Suppressor macrophage (primary cell): ENCODE results near the gene SMARCA4.
A peak's percentile ranks its signal among the peaks of the same experiment; 100 is the strongest.
"Not testable (repeated sequence)": the region's sequence is repeated elsewhere in the genome, so short reads cannot be mapped to it uniquely, and the experiment has no call there.

Experiments
- DNase-seq, 4 experiments: peaks; one replicate each; pipeline ENCODE4 v3.0.0-alpha.2; 2020 to 2022

SMARCA4 gene

DNA sequence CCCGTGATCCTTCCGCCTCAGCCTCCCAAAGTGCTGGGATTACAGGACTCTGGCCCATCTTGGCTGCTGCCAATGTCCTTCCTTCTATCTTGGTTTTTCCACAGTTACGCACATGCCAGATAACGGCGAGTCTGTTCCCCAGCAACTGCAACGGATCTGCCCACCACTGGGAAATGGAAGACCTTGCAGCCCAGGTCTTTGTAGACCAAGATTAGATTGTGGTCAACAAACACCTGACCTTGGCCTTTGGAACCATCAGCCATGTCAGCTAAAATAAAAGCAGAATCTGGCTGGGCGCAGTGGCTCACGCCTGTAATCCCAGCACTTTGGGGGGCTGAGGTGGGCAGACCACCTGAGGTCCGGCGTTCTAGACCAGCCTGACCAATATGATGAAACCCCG is 118.1 kb downstream of the SMARCA4 start:
- no peak for DNase-seq

DNA sequence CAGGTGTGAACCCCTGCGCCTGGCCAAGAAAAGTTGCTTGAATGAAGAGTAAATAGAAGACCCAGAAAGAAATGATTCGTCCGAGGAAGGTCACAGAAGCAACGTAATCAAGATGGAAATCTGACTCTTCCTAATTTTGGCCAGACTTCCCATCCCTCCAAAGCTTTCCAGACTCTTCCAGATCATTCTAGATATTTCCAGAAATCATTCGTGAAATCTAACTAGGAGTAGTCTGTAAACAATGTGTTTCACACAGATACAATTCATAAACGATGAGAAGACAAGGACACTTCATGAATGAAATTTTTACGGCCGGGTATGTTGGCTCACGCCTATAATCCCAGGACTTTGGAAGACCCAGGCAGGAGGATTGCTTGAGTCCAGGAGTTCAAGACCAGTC is 119.2 kb downstream of the SMARCA4 start:
- DNase-seq: no peak

DNA sequence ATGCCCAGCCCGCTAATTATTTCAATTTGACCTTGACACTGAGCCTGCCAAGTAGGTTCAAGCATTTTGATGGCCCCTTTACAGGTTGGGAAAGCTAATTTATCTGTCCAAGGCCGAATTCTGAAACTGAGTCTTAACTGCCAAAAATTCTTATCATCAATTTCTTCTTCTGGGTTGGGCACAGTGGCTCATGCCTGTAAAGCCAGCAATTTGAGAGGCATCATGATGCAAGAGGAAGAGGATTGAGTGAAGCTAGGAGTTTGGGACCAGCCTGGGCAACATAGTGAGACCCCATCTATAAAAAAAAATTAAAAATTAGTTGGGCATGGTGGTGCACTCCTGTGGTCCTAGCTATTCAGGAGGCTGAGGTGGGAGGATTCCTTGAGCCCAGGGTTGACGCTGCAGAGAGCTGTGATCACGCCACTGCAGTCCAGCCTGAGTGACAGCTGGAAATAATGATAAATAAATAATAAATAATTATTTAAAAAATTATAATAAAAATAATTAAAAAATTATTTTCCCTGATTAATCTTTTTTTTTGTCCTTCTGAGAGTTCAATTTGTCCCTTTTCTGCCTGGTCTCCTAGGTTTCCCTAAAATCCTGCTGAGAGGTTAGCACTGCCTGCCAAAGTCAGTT is 127.2 kb downstream of the SMARCA4 start:
- no peak for DNase-seq

DNA sequence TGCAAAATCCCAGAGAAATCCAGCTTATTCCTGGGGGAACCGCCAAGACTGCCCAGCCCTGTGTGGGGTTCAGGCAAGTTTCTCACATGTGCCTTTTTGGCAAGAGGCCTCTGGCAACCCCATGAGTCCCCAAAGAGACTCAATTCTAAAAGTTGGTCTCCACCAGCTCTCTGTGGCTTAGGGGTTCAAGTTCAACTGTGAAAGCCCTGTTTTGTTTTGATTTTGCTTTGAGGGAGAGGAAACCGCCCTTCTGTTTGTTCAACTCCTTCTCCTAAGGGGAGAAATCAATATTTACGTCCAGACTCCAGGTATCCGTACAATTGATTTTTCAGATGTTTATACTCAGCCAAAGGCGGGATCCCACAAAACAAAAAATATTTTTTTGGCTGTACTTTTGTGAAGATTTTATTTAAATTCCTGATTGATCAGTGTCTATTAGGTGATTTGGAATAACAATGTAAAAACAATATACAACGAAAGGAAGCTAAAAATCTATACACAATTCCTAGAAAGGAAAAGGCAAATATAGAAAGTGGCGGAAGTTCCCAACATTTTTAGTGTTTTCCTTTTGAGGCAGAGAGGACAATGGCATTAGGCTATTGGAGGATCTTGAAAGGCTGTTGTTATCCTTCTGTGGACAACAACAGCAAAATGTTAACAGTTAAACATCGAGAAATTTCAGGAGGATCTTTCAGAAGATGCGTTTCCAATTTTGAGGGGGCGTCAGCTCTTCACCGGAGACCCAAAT is 127.8 kb downstream of the SMARCA4 start:
- no peak for DNase-seq

DNA sequence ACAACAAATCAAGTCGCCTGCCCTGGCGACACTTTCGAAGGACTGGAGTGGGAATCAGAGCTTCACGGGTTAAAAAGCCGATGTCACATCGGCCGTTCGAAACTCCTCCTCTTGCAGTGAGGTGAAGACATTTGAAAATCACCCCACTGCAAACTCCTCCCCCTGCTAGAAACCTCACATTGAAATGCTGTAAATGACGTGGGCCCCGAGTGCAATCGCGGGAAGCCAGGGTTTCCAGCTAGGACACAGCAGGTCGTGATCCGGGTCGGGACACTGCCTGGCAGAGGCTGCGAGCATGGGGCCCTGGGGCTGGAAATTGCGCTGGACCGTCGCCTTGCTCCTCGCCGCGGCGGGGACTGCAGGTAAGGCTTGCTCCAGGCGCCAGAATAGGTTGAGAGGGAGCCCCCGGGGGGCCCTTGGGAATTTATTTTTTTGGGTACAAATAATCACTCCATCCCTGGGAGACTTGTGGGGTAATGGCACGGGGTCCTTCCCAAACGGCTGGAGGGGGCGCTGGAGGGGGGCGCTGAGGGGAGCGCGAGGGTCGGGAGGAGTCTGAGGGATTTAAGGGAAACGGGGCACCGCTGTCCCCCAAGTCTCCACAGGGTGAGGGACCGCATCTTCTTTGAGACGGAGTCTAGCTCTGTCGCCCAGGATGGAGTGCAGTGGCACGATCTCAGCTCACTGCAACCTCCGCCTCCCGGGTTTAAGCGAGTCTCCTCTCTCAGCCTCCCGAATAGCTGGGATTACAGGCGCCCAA is 128.6 kb downstream of the SMARCA4 start, which contains the start of gene LDLR:
TSS of gene LDLR (plus strand) at position 210 of the 760 bp plus-strand sequence. CDS start at position 296, 86 bp downstream.
- peak; percentile 94 to 96 (median 94) for DNase-seq

DNA sequence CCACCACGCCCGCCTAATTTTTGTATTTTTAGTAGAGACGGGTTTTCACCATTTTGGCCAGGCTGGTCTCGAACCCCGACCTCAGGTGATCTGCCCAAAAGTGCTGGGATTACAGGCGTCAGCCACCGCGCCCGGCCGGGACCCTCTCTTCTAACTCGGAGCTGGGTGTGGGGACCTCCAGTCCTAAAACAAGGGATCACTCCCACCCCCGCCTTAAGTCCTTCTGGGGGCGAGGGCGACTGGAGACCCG is 129.1 kb downstream of the SMARCA4 start:
- peak in 1 of 4 experiments; percentile 23 for DNase-seq

DNA sequence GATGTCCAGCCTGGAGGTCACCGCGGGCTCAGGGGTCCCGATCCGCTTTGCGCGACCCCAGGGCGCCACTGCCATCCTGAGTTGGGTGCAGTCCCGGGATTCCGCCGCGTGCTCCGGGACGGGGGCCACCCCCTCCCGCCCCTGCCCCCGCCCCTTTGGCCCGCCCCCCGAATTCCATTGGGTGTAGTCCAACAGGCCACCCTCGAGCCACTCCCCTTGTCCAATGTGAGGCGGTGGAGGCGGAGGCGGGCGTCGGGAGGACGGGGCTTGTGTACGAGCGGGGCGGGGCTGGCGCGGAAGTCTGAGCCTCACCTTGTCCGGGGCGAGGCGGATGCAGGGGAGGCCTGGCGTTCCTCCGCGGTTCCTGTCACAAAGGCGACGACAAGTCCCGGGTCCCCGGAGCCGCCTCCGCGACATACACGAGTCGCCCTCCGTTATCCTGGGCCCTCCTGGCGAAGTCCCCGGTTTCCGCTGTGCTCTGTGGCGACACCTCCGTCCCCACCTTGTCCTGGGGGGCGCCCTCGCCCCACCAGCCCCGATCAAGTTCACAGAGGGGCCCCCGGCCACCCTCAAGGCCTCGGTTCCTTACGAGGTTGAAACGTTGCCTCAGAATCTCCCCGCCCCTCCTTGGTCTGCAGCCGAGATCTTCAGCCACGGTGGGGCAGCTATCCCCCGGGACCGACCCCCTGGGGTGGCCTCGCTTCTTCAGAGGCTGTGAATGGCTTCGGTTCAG is 129.6 kb downstream of the SMARCA4 start:
- DNase-seq: peak; percentile 96 to 99 (median 98)

DNA sequence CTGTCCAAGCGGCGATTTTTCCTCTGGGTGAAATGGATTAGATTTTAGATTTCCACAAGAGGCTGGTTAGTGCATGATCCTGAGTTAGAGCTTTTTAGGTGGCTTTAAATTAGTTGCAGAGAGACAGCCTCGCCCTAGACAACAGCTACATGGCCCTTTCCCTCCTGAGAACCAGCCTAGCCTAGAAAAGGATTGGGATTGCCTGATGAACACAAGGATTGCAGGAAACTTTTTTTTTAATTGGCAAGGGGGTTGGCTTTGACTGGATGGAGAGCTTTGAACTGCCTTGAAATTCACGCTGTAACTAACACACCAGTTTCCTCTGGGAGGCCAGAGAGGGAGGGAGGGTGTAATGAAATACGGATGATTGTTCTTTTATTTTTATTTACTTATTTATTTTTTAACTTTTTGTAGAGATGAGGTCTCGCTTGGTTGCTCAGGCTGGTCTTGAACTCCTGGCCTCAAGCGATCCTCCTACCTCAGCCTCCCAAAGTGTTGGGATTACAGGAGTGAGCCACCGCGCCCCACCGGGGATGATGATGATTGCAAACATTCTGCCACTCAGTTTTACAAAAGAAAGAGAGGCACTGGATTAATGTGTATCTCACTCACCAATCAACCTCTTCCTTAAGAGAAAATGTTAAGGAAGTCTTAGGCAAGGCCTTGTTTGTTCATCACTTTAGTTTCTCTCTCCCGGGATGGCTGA is 130.3 kb downstream of the SMARCA4 start:
- no peak for DNase-seq

DNA sequence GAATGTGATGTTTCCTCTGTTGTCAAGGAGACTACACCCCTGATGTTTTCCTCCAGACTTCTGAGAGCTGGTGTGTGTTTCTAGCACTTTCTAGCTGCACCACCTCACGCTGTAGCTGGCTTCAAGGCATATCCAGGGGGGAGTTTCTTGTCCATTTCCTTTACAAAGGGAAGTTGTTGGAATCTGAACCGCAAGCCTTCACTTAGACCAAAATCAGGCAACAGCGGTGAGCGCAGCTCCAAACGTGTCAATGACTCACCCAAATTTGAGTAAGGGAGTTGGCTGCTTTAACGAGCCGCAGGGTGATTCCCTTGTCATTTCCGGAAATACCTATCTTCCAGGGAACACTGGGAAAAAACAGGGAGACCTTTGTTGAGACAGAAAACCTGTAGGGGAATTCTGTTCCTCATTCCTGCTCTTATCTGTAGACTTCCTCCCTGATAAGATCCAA is 130.9 kb downstream of the SMARCA4 start:
- peak; percentile 70 to 86 (median 78) for DNase-seq

DNA sequence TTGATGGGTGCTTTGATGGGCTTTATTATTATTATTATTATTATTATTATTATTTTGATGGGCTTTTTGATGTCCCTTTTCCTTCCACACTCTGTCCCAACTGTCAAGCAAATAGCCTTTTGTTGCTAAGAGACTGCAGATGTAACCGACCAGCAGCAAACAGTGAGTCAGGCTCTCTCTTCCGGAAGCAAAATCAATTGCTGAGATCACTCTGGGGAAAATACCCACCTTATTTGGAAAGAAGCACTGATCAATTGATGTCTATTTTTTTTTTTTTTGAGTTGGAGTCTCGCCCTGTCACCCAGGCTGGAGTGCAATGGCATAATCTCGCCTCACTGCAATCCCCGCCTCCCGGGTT is 131.3 kb downstream of the SMARCA4 start:
- DNase-seq: peak; percentile 28 to 65 (median 48)

DNA sequence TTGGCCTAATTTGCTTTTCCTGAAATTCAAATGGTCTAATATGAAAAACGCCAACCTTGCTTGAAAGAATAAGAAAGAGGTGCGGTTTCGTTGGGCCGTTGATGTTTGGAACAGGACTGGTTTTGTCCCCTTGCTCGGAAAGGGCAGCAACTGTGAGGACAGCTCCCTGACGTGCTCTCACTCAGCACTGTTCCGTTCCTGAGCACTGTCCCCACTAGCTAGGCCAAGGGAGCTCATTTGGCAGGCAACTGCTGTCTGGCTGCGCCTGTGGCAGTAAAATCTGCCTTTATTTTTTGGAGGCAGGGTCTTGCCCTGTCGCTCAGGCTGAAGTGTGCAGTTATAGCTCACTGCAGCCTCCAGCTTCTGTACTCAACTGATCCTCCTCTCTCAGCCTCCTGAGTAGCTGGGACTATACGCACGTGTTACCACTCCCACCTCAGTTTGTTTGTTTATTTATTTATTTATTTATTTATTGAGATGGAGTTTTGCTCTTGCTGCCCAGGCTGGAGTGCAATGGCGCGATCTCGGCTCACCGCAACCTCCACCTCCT is 132.9 kb downstream of the SMARCA4 start:
- no peak for DNase-seq

DNA sequence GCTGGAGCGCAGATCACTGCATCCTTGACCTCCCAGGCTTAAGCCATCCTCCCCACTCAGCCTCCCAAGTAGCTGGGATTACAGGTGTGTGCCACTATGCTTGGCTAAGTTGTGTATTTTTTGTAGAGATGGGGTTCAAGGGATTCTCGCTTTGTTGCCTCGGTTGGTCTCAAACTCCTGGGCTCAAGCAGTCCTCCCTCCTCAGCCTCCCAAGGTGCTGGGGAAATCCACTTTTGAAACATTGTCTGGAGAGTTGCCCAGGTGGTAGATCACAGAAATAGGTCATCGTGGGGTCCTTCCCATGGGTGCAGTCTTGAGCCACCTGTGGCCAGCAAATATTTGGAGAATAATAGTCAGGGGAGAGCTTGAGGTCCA is 133.7 kb downstream of the SMARCA4 start:
- no peak for DNase-seq

DNA sequence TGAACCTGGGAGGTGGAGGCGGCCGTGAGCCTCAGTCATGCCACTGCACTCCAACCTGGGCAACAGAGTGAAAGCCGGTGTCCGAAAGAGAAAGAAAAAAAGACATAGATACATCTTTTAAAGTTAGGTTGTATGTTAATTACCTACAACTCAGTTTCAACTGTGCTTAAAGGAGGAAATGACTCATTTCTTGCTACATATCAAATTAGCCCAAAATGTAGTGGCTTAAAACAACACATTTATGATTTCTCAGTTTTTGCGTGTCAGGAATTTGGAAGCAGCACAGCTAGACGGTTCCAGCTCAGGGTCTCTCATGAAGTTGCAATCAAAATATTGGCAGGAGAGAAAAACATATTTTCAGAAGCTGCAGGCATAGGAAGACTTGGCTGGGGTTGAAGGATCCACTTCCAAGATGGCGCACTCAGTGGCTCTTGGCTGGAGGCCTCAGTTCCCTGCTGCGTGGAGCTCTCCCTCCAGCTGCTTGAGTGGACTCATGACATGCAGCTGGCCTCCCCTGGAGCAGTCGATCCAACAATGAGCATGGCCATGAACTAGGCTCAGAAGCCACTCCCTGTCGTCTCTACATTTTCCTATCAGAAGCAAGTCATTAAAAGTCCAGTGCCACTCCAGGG is 135.5 kb downstream of the SMARCA4 start:
- peak in 2 of 4 experiments; percentile 35 to 38 for DNase-seq

DNA sequence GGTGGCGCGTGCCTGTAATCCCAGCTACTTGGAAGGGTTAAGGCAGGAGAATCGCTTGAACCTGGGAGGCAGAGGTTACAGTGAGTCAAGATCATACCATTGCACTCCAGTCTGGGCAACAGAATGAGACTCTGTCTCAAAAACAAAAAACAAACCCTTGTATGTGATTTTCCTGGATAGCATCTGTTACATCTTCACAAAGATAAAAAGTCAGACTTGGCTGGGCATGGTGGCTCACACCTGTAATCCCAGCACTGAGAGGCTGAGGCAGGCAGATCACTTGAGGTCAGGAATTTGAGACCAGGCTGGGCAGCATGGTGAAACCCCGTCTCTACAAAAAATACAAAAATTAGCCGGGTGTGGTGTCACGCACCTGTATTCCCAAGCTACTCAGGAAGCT is 136.5 kb downstream of the SMARCA4 start:
- not testable (repeated sequence) for DNase-seq

DNA sequence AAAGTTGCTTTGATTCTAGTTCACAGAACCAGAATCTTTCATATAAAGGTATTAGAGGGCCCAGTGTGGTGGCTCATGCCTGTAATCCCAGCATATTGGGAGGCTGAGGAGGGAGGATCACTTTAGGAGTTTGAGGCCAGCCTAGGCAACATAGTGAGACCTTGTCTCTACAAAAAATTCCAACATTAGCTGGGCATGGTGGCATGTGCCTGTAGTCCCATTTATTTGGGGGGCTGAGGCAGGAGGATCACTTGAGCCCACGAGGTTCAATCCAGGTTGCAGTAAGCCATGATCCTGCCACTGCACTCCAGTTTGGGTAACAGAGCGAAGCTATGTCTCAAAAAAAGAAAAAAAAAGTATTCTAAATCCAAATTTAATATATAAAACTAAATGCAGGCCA is 137.5 kb downstream of the SMARCA4 start:
- DNase-seq: no peak

DNA sequence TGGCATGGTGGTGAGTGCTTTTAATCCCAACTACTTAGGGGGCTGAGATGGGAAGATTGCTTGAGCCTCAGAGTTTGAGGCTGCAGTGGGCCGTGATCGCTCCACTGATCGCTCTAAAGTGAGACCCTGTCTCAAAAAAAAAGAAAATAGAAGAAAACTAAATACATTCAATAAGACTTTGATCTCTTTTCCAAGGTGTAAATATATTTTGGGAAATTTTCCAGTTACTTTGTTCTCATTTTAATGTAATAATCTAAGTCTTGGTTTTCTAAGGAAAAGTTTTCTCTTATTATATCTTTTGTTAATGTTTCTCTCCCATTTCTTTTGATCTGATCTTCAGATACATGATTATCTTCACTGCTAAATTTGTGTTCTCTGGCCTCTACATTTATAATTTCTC is 138.0 kb downstream of the SMARCA4 start:
- DNase-seq: no peak

DNA sequence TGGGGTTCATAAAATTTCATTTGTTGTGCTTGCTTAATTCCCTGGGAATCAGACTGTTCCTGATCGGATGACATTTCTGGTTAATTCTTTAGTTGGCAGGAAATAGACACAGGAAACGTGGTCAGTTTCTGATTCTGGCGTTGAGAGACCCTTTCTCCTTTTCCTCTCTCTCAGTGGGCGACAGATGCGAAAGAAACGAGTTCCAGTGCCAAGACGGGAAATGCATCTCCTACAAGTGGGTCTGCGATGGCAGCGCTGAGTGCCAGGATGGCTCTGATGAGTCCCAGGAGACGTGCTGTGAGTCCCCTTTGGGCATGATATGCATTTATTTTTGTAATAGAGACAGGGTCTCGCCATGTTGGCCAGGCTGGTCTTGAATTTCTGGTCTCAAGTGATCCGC is 139.2 kb downstream of the SMARCA4 start:
- no peak for DNase-seq

DNA sequence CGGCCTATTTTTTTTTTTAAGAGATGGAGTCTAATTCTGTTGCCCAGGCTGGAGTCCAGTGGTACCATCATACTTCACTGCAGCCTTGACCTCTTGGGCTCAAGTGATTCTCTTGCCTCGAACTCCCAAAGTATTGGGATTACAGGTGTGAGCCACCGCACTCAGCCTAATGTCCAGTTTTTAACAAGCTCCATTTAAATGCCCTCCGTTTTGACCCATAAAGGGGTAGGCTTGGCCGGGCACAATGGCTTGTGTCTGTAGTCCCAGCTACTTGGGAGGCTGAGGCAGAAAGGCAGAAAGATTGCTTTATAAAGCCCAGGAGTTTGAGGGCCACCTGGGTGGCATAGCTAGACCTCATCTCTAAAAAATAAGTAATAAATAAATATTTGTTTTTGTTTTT is 140.2 kb downstream of the SMARCA4 start:
- DNase-seq: no peak

DNA sequence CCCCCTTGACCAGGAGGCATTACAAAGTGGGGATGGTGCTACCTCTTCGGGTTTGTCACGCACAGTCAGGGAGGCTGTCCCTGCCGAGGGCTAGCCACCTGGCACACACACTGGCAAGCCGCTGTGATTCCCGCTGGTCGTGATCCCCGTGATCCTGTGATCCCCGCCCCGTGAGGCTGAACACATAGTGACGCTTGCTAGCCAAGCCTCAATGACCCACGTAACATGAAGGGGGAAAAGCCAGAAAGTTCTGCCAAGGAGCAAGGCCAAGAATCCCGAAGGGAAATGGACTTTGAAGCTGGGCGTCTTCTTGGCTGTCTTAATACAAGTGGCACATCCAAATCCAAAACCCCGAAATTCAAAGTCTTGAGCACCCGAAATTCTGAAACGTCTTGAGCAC is 142.1 kb downstream of the SMARCA4 start:
- DNase-seq: no peak

DNA sequence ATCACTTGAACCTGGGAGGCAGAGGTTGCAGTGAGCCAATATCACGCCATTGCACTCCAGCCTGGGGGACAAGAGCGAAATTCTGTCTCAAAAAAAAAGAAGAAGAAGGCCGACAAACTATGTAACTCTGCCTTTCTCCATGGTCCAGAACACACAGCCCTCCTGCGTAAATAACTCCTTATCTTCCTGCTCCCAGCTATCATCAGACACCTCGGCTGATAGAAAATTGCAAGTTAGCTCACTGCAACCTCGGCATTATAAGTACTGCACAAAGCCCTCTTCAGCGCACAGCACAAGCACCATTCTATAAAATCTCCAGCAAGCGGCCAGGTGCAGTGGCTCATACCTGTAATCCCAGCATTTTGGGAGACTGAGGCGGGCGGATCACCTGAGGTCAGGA is 142.8 kb downstream of the SMARCA4 start:
- not testable (repeated sequence) for DNase-seq

DNA sequence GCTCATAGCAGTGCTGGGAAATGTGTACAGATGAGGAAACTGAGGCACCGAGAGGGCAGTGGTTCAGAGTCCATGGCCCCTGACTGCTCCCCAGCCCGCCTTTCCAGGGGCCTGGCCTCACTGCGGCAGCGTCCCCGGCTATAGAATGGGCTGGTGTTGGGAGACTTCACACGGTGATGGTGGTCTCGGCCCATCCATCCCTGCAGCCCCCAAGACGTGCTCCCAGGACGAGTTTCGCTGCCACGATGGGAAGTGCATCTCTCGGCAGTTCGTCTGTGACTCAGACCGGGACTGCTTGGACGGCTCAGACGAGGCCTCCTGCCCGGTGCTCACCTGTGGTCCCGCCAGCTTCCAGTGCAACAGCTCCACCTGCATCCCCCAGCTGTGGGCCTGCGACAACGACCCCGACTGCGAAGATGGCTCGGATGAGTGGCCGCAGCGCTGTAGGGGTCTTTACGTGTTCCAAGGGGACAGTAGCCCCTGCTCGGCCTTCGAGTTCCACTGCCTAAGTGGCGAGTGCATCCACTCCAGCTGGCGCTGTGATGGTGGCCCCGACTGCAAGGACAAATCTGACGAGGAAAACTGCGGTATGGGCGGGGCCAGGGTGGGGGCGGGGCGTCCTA is 144.3 kb downstream of the SMARCA4 start:
- DNase-seq: no peak
